Suprapubic skin (tissue), 4 donors: ENCODE measurements around the gene NPTX1. TPM values are rescaled to one million over a fixed set of nuclear protein-coding genes. Genes with fewer than 3 reads are reported as not detected.

ENCODE experiments used
- DNase-seq, 2 donors: peaks; one replicate each; pipeline ENCODE4 v3.0.0-alpha.2; 2019; ENCODE audit warnings: low spot score in 2 of 2
- H3K27ac ChIP-seq: fragments of 200-600 bp; sonication (generic); one replicate; pipeline ENCODE4 v1.5.1; 2019
- H3K27me3 ChIP-seq: fragments of 200-600 bp; sonication (generic); one replicate; pipeline ENCODE4 v1.5.1; 2019
- H3K36me3 ChIP-seq: fragments of 200-600 bp; sonication (generic); one replicate; pipeline ENCODE4 v1.5.1; 2019
- H3K4me1 ChIP-seq: fragments of 200-600 bp; sonication (generic); one replicate; pipeline ENCODE4 v1.5.1; 2019
- H3K4me3 ChIP-seq: fragments of 200-600 bp; sonication (generic); one replicate; pipeline ENCODE4 v1.5.1; 2019; ENCODE audit warnings: mild to moderate bottlenecking
- H3K9me3 ChIP-seq: fragments of 200-600 bp; sonication (generic); one replicate; pipeline ENCODE4 v1.5.1; 2019
- EP300 ChIP-seq: sonication (generic); formaldehyde crosslinking; IDR thresholded peaks from one replicate; pipeline ENCODE4 v1.6.1; 2017; ENCODE audit warnings: antibody characterized with exemption
- POLR2A ChIP-seq, 2 donors: fragments of 450-650 bp; IDR thresholded peaks; one replicate each; pipeline ENCODE4 v1.6.1; 2017; ENCODE audit warnings: antibody characterized with exemption in 2 of 2, mild to moderate bottlenecking in 2 of 2, moderate library complexity in 2 of 2
- POLR2AphosphoS5 ChIP-seq, 3 donors: sonication (generic); formaldehyde crosslinking; IDR thresholded peaks; one replicate each; pipeline ENCODE4 v1.6.1; 2017; ENCODE audit warnings: antibody characterized with exemption in 3 of 3
- WGBS: methylation state at CpG from one replicate; pipeline ENCODE4 v1.1.5; 2018; 5-methylcytosine and 5-hydroxymethylcytosine counted together
- total RNA-seq, 4 donors: library from RNA; depleted of rRNA; stranded (reverse); fragments of >200 nt; gene quantifications; one replicate each; pipeline ENCODE4 v1.1.0, GENCODE V29; 2016
- TF ChIP-seq, protein P1 (sequence below), 2 donors: fragments of 200-600 bp in 1 of 2; fragments of 450-650 bp in 1 of 2; sonication (generic) in 1 of 2; IDR thresholded peaks; one replicate each; pipeline ENCODE4 v1.5.1; 2016 to 2019; ENCODE audit warnings: antibody characterized with exemption in 2 of 2, mild to moderate bottlenecking in 1 of 2, moderate library complexity in 1 of 2

NPTX1 gene
- total RNA-seq, 4 donors from 2014 or later = 0.72 to 4.2 (median 3.7) TPM

- TF ChIP-seq EP300 = no peak
- TF ChIP-seq, protein P1, sequence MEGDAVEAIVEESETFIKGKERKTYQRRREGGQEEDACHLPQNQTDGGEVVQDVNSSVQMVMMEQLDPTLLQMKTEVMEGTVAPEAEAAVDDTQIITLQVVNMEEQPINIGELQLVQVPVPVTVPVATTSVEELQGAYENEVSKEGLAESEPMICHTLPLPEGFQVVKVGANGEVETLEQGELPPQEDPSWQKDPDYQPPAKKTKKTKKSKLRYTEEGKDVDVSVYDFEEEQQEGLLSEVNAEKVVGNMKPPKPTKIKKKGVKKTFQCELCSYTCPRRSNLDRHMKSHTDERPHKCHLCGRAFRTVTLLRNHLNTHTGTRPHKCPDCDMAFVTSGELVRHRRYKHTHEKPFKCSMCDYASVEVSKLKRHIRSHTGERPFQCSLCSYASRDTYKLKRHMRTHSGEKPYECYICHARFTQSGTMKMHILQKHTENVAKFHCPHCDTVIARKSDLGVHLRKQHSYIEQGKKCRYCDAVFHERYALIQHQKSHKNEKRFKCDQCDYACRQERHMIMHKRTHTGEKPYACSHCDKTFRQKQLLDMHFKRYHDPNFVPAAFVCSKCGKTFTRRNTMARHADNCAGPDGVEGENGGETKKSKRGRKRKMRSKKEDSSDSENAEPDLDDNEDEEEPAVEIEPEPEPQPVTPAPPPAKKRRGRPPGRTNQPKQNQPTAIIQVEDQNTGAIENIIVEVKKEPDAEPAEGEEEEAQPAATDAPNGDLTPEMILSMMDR (IDR thresholded peaks at IDR 0.05) = no peak
- TF ChIP-seq POLR2A (IDR thresholded peaks at IDR 0.05) = no peak
- TF ChIP-seq POLR2AphosphoS5 (IDR thresholded peaks at IDR 0.05) = no peak
- Histone ChIP-seq H3K4me1 (no peaks in the 10 kb centered on the region), H3K36me3 (no peaks in the 10 kb centered on the region), H3K9me3 (no peaks in the 10 kb centered on the region), H3K4me3 (no peak overlapping the region), H3K27ac (no peak overlapping the region), H3K27me3 (peaks cover 44% of the 10 kb centered on the region)
- 92% methylated on average over 5 of the region's 13 CpGs for WGBS
- DNase-seq = no peak
Observed at GRCh38 chr17:80463784-80464400, 12.5 kb downstream of the NPTX1 start.

DNA sequence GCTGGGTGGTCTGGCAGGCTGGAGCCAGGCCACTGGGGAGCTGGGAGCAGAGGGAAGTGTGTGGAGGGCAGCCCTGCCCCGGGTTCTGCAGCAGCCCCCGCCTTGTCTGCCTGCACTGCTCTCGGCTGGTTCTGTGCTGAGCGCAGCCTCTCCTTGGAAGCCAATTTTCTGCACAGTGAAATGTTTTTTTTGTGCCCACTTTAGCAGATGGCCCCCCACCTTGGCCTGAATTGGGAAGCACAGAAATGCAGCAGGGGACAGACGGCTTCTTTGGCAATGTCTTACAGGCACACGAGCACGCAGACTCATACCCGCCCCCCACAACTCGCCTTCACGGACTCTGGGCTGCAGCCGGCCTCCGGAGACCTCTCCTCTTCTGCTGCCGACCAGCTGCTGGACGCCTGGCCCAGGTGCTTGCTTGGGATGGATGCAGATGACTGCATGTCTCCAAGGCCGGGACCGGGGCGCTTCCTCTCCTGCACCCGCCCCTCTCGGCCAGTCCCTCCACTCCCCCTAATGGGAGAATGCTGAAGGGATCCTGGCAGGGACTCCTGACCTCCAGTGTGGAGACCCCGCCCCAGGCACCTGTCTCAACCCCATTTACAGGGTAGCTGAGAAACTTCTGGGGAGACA is 14.8 kb downstream of the NPTX1 start:
- Histone ChIP-seq H3K4me1 (peaks cover under 1% of the 10 kb centered on the region), H3K9me3 (no peaks in the 10 kb centered on the region), H3K4me3 (no peak overlapping the region), H3K27ac (no peak overlapping the region), H3K36me3 (no peaks in the 10 kb centered on the region), H3K27me3 (peaks cover 25% of the 10 kb centered on the region)
- TF ChIP-seq EP300 (no peak), POLR2AphosphoS5 (IDR thresholded peaks at IDR 0.05) (no peak), POLR2A (IDR thresholded peaks at IDR 0.05) (no peak)
- TF ChIP-seq, protein P1 (IDR thresholded peaks at IDR 0.05) = no peak
- DNase-seq = no peak
- WGBS = 62% methylated on average over 17 of the region's 20 CpGs

DNA sequence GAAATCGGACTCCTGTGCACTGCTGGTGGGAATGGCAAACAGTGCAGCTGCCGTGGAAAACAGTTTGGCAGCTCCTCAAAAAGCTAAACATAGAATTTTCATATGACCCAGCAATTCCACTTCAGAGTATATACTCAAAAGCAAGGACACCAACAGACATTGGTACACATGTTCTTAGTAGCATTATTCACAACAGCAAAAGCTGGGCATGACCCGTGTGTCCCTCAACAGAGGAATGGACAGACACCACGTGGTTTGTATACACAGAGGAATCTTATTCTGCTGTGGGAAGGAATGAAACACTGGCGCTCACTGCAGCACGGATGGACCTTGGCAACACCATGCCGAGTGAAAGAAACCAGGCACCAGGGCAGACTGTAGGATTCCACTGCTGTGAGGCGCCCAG is 16.0 kb downstream of the NPTX1 start:
- WGBS = 66% methylated on average over 8 of the region's 8 CpGs
- Histone ChIP-seq H3K4me1 (peaks cover 13% of the 10 kb centered on the region), H3K4me3 (no peak overlapping the region), H3K27ac (no peak overlapping the region), H3K36me3 (no peaks in the 10 kb centered on the region), H3K27me3 (peaks cover 14% of the 10 kb centered on the region), H3K9me3 (no peaks in the 10 kb centered on the region)
- DNase-seq = no peak
- no peak for TF ChIP-seq POLR2A (IDR thresholded peaks at IDR 0.05)
- TF ChIP-seq, protein P1 (IDR thresholded peaks at IDR 0.05) = no peak
- no peak for TF ChIP-seq EP300
- TF ChIP-seq POLR2AphosphoS5 (IDR thresholded peaks at IDR 0.05) = no peak

DNA sequence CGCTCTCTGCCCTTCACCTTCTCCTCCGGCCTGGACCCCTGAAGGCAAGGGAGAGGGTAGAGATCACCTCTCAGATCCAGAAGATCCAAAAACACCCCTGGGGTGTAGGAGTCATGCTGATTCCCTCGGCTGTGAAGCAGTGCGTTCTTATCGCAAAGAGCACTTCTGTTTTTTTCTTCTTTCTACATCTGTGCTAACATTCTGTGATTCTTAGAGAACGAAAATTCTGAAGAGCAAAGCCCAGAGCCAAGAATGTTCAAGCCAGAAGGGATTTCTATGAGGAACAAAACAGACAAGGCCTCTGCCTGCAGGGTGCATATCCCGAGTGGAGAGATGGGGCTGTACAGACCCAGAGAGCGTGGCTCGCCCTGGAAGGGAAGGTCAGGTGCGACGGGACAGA is 17.2 kb downstream of the NPTX1 start:
- whole genome bisulfite sequencing = 75% methylated on average over 11 of the region's 11 CpGs
- TF ChIP-seq EP300 (no peak), POLR2A (IDR thresholded peaks at IDR 0.05) (no peak), POLR2AphosphoS5 (IDR thresholded peaks at IDR 0.05) (no peak)
- TF ChIP-seq, protein P1 (IDR thresholded peaks at IDR 0.05) = no peak

GRCh38 chr17:80458016-80458415 is 18.4 kb downstream of the NPTX1 start:
- DNase-seq = no peak
- TF ChIP-seq POLR2A (IDR thresholded peaks at IDR 0.05) (no peak), EP300 (no peak), POLR2AphosphoS5 (IDR thresholded peaks at IDR 0.05) (no peak)
- TF ChIP-seq, protein P1 (IDR thresholded peaks at IDR 0.05) = no peak
- Histone ChIP-seq H3K27me3 (peaks cover 4% of the 10 kb centered on the region), H3K36me3 (no peaks in the 10 kb centered on the region), H3K4me1 (peaks cover 31% of the 10 kb centered on the region), H3K27ac (no peak overlapping the region), H3K4me3 (no peak overlapping the region), H3K9me3 (no peaks in the 10 kb centered on the region)
- 83% methylated on average over 1 of the region's 8 CpGs for WGBS

More for the DNA sequence above, 17.2 kb downstream of the NPTX1 start:
- Histone ChIP-seq H3K36me3 (no peaks in the 10 kb centered on the region), H3K4me1 (peaks cover 19% of the 10 kb centered on the region), H3K9me3 (no peaks in the 10 kb centered on the region), H3K4me3 (no peak overlapping the region), H3K27ac (no peak overlapping the region), H3K27me3 (peaks cover 5% of the 10 kb centered on the region)
- no peak for DNase-seq
